H9 (cell line): ENCODE data around the gene GRIA1. TPM values are rescaled to one million over a fixed set of nuclear protein-coding genes. Genes with fewer than 3 reads are reported as not detected.

Source experiments
- DNase-seq: peaks from one replicate; pipeline ENCODE4 v3.0.0-alpha.2; 2017
- H2AFZ ChIP-seq: one replicate; pipeline ENCODE4 v1.6.1; 2013; ENCODE audit warnings: mild to moderate bottlenecking, low read length, control low read depth, moderate library complexity
- H2AK5ac ChIP-seq: 2 replicates; pipeline ENCODE4 v1.6.1; 2013; ENCODE audit warnings: low read length, control low read depth, mixed read lengths; ENCODE audit not compliant: insufficient read length
- H2BK120ac ChIP-seq: one replicate; pipeline ENCODE4 v1.6.1; 2013; ENCODE audit warnings: low read depth, mild to moderate bottlenecking, low read length, control low read depth, inconsistent platforms; ENCODE audit not compliant: poor library complexity, severe bottlenecking
- H2BK12ac ChIP-seq: 2 replicates; pipeline ENCODE4 v1.6.1; 2013; ENCODE audit warnings: low read length, control low read depth, mixed read lengths, low read depth; ENCODE audit not compliant: insufficient read length
- H2BK15ac ChIP-seq: 2 replicates; pipeline ENCODE4 v1.6.1; 2013; ENCODE audit warnings: low read depth, low read length, control low read depth
- H2BK20ac ChIP-seq: one replicate; pipeline ENCODE4 v1.6.1; 2013; ENCODE audit warnings: low read depth, mild to moderate bottlenecking, low read length, control low read depth, inconsistent platforms; ENCODE audit not compliant: poor library complexity, severe bottlenecking
- H2BK5ac ChIP-seq: 2 replicates; pipeline ENCODE4 v1.6.1; 2013; ENCODE audit warnings: low read length, control low read depth, mixed read lengths; ENCODE audit not compliant: insufficient read length
- H3K14ac ChIP-seq: 2 replicates; pipeline ENCODE4 v1.6.1; 2013; ENCODE audit warnings: low read length, control low read depth; ENCODE audit not compliant: insufficient read depth
- H3K18ac ChIP-seq: 2 replicates; pipeline ENCODE4 v1.6.1; 2013; ENCODE audit warnings: low read depth, mild to moderate bottlenecking, mixed read lengths, low read length, control low read depth; ENCODE audit not compliant: insufficient read length
- H3K23ac ChIP-seq: 2 replicates; pipeline ENCODE4 v1.6.1; 2013; ENCODE audit warnings: low read length, control low read depth, mixed read lengths, low read depth; ENCODE audit not compliant: insufficient read length
- H3K23me2 ChIP-seq: 2 replicates; pipeline ENCODE4 v1.6.1; 2013; ENCODE audit warnings: low read depth, mild to moderate bottlenecking, mixed read lengths, low read length, control low read depth; ENCODE audit not compliant: insufficient read length, poor library complexity, severe bottlenecking
- H3K27ac ChIP-seq: 2 replicates; pipeline ENCODE4 v1.5.1; 2013; ENCODE audit warnings: low read length, control low read depth, mixed read lengths, low read depth; ENCODE audit not compliant: insufficient read length
- H3K27me3 ChIP-seq: 2 replicates; pipeline ENCODE4 v1.6.1; 2013; ENCODE audit warnings: low read length, control low read depth, inconsistent platforms; ENCODE audit not compliant: insufficient read depth
- H3K4ac ChIP-seq: 2 replicates; pipeline ENCODE4 v1.6.1; 2013; ENCODE audit warnings: low read depth, mild to moderate bottlenecking, control low read depth, inconsistent platforms, low read length, moderate library complexity
- H3K4me1 ChIP-seq: 2 replicates; pipeline ENCODE4 v1.6.1; 2013; ENCODE audit warnings: low read length, control low read depth, inconsistent platforms; ENCODE audit not compliant: insufficient read depth
- H3K4me2 ChIP-seq: 2 replicates; pipeline ENCODE4 v1.6.1; 2013; ENCODE audit warnings: low read length, control low read depth, mixed read lengths; ENCODE audit not compliant: insufficient read length, insufficient read depth
- H3K56ac ChIP-seq: 2 replicates; pipeline ENCODE4 v1.6.1; 2013; ENCODE audit warnings: low read depth, mild to moderate bottlenecking, mixed read lengths, low read length, control low read depth; ENCODE audit not compliant: insufficient read length
- H3K79me1 ChIP-seq: 2 replicates; pipeline ENCODE4 v1.6.1; 2013; ENCODE audit warnings: low read depth, mild to moderate bottlenecking, moderate library complexity, low read length, control low read depth, inconsistent platforms; ENCODE audit not compliant: insufficient read depth, poor library complexity, severe bottlenecking
- H3K79me2 ChIP-seq: 2 replicates; pipeline ENCODE4 v1.6.1; 2013; ENCODE audit warnings: low read length, control low read depth, inconsistent platforms; ENCODE audit not compliant: insufficient read depth
- H3K9ac ChIP-seq: 2 replicates; pipeline ENCODE4 v1.6.1; 2013; ENCODE audit warnings: low read length, control low read depth, mixed read lengths; ENCODE audit not compliant: insufficient read length; ENCODE audit errors: extremely low read depth
- H3K9me3 ChIP-seq: one replicate; pipeline ENCODE4 v1.6.1; 2013; ENCODE audit warnings: low read depth, low read length, inconsistent platforms; ENCODE audit not compliant: control insufficient read depth
- H3T11ph ChIP-seq: one replicate; pipeline ENCODE4 v1.6.1; 2013; ENCODE audit warnings: mild to moderate bottlenecking, low read length, control low read depth, inconsistent platforms
- H4K20me1 ChIP-seq: one replicate; pipeline ENCODE4 v1.6.1; 2013; ENCODE audit not compliant: control insufficient read depth, insufficient read length, insufficient read depth
- H4K5ac ChIP-seq: 2 replicates; pipeline ENCODE4 v1.6.1; 2013; ENCODE audit warnings: low read depth, mild to moderate bottlenecking, mixed read lengths, low read length, control low read depth; ENCODE audit not compliant: insufficient read length
- H4K8ac ChIP-seq: replicated peaks from 2 replicates; pipeline ENCODE4 v1.6.1; 2013; ENCODE audit warnings: low read length, control low read depth, mixed read lengths, low read depth; ENCODE audit not compliant: insufficient read length
- H4K91ac ChIP-seq: 2 replicates; pipeline ENCODE4 v1.6.1; 2013; ENCODE audit warnings: low read depth, mild to moderate bottlenecking, moderate library complexity, mixed read lengths, low read length, control low read depth; ENCODE audit not compliant: insufficient read length
- H3K27ac Mint-ChIP-seq, 3 experiments: 2 replicates in 2 of 3; 3 replicates in 1 of 3; pipeline ENCODE4 v1.8.0; 2020 to 2021; ENCODE audit warnings: mixed read lengths in 3 of 3, mild to moderate bottlenecking in 1 of 3, moderate library complexity in 1 of 3
- H3K27me3 Mint-ChIP-seq: 2 replicates; pipeline ENCODE4 v1.8.0; 2021; ENCODE audit warnings: low read depth, mild to moderate bottlenecking, moderate library complexity, mixed read lengths
- H3K36me3 Mint-ChIP-seq, 3 experiments: 2 replicates in 2 of 3; 3 replicates in 1 of 3; pipeline ENCODE4 v1.8.0; 2020 to 2021; ENCODE audit warnings: low read depth in 3 of 3, mixed read lengths in 3 of 3; ENCODE audit not compliant: insufficient read depth in 1 of 3
- H3K4me1 Mint-ChIP-seq, 2 experiments: 2 replicates each; pipeline ENCODE4 v1.8.0; 2020; ENCODE audit warnings: mixed read lengths in 2 of 2
- H3K4me3 Mint-ChIP-seq, 2 experiments: 2 replicates in 1 of 2; 3 replicates in 1 of 2; pipeline ENCODE4 v1.8.0; 2020 to 2021; ENCODE audit warnings: mild to moderate bottlenecking in 2 of 2, mixed read lengths in 2 of 2, moderate library complexity in 1 of 2
- H3K9me3 Mint-ChIP-seq, 2 experiments: 2 replicates in 1 of 2; 3 replicates in 1 of 2; pipeline ENCODE4 v1.8.0; 2020; ENCODE audit warnings: mild to moderate bottlenecking in 2 of 2, mixed read lengths in 2 of 2, moderate library complexity in 1 of 2
- CTCF ChIP-seq: fragments of 200-600 bp; sonication (generic); conservative IDR thresholded peaks from 3 replicates; pipeline ENCODE4 v1.8.0; 2021; ENCODE audit warnings: antibody characterized with exemption, mild to moderate bottlenecking
- WGBS: extraction: QIAGEN DNeasy Blood & Tissue Kit; methylation state at CpG from one replicate; pipeline ENCODE4 v1.1.7; 2013; ENCODE audit warnings: missing lambda C conversion rate, low lambda C conversion rate, mixed read lengths; ENCODE audit not compliant: insufficient read length; ENCODE audit errors: extremely low coverage; 5-methylcytosine and 5-hydroxymethylcytosine counted together
- total RNA-seq: library from RNA; stranded (reverse); gene quantifications from 2 replicates; pipeline ENCODE4 v1.2.1, GENCODE V29; 2021

The GRIA1 gene
- total RNA-seq, 1 experiment from 2014 or later, result 0.52 TPM

GRCh38 chr5:153672347-153673090, 182.0 kb downstream of the GRIA1 start:
- peaks cover 4% of the 10 kb centered on the region for H3K27me3 Mint-ChIP-seq
- no peak overlapping the region for H3K27ac Mint-ChIP-seq
- H4K5ac ChIP-seq, result no peak overlapping the region
- no peaks in the 10 kb centered on the region for H3K27me3 ChIP-seq
- H3K27ac ChIP-seq, result no peak overlapping the region
- H3K4ac ChIP-seq, result no peak overlapping the region
- no peaks in the 10 kb centered on the region for H4K20me1 ChIP-seq
- H2AFZ ChIP-seq, result no peak overlapping the region
- no peaks in the 10 kb centered on the region for H3K79me2 ChIP-seq
- H3K4me1 ChIP-seq, result no peaks in the 10 kb centered on the region
- H2BK12ac ChIP-seq, result no peak overlapping the region
- H3K9me3 ChIP-seq, result no peaks in the 10 kb centered on the region
- H3K56ac ChIP-seq, result no peak overlapping the region
- no peaks in the 10 kb centered on the region; a peak in 1 of 7 replicates for H3K36me3 Mint-ChIP-seq
- H4K8ac ChIP-seq, result no peak overlapping the region
- TF ChIP-seq CTCF, result no peak
- no CpG with 5 or more reads among the region's 6 CpGs for WGBS
- no peak overlapping the region for H2AK5ac ChIP-seq
- H3T11ph ChIP-seq, result no peak overlapping the region
- H4K91ac ChIP-seq, result no peak overlapping the region
- no peak for DNase-seq
- no peak overlapping the region for H3K4me3 Mint-ChIP-seq
- no peaks in the 10 kb centered on the region for H3K23me2 ChIP-seq
- no peaks in the 10 kb centered on the region for H3K4me1 Mint-ChIP-seq
- no peak overlapping the region for H3K23ac ChIP-seq
- no peaks in the 10 kb centered on the region for H3K79me1 ChIP-seq
- H3K14ac ChIP-seq, result no peak overlapping the region
- H2BK15ac ChIP-seq, result no peak overlapping the region
- no peak overlapping the region for H2BK5ac ChIP-seq
- H3K18ac ChIP-seq, result no peak overlapping the region
- H3K9ac ChIP-seq, result no peak overlapping the region
- no peak overlapping the region for H2BK20ac ChIP-seq
- H3K4me2 ChIP-seq, result no peak overlapping the region
- no peak overlapping the region for H2BK120ac ChIP-seq
- H3K9me3 Mint-ChIP-seq, result no peaks in the 10 kb centered on the region
